Gastroesophageal sphincter (tissue), 3 donors: ENCODE data around the gene SLC10A3.

Source experiments
- POLR2A ChIP-seq, 2 donors: fragments of 450-650 bp; IDR thresholded peaks; one replicate each; pipeline ENCODE4 v1.6.1; 2017; ENCODE audit warnings: antibody characterized with exemption in 2 of 2, mild to moderate bottlenecking in 2 of 2, moderate library complexity in 1 of 2
- POLR2AphosphoS5 ChIP-seq: sonication (generic); formaldehyde crosslinking; IDR thresholded peaks from one replicate; pipeline ENCODE4 v1.6.1; 2017; ENCODE audit warnings: antibody characterized with exemption
- TF ChIP-seq, protein P1 (sequence below), 4 experiments: fragments of 200-600 bp in 2 of 4; fragments of 450-650 bp in 2 of 4; sonication (generic) in 1 of 4; IDR thresholded peaks; one replicate each; pipeline ENCODE4 v1.5.1; 2017 to 2019; ENCODE audit warnings: antibody characterized with exemption in 4 of 4, mild to moderate bottlenecking in 2 of 4, moderate library complexity in 2 of 4

DNA sequence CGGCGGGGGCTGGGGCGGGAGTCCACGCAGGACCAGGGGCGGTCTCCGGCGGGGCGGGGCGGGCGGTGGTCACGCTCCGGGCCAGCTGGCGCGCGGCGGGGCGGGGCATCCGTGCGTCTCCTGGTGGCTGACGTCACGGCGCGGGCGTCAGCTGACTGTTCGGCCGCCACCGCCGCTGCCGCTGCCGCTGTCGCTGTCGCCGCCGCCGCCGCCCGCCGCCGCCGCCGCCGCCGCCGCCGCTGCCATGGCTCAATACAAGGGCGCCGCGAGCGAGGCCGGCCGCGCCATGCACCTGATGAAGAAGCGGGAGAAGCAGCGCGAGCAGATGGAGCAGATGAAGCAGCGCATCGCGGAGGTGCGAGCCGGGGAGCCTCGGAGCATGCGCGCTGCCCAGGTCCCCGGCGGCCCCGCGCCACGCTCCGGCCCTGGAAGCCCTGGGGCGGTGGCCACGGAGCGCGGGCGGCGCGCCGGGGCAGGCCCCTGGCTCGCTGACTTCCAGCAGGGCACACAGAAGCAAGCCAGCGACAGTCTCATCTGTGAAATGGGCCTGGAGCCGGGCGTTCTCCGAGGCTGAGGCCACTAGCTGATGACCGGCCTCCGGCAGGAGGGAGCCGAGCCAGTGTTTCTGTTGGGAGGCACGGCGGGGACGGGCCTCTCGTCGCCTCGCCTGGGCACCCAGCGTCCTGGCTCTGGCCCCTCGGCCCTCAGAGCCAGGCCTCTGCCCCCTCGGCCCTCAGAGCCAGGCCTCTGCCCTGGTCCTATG lies 46.3 kb downstream of the SLC10A3 start, which contains the start of gene FAM50A:
- TF ChIP-seq POLR2A (IDR thresholded peaks at IDR 0.05) (peak; percentile 32 to 81), POLR2AphosphoS5 (no peak)
- TF ChIP-seq, protein P1, sequence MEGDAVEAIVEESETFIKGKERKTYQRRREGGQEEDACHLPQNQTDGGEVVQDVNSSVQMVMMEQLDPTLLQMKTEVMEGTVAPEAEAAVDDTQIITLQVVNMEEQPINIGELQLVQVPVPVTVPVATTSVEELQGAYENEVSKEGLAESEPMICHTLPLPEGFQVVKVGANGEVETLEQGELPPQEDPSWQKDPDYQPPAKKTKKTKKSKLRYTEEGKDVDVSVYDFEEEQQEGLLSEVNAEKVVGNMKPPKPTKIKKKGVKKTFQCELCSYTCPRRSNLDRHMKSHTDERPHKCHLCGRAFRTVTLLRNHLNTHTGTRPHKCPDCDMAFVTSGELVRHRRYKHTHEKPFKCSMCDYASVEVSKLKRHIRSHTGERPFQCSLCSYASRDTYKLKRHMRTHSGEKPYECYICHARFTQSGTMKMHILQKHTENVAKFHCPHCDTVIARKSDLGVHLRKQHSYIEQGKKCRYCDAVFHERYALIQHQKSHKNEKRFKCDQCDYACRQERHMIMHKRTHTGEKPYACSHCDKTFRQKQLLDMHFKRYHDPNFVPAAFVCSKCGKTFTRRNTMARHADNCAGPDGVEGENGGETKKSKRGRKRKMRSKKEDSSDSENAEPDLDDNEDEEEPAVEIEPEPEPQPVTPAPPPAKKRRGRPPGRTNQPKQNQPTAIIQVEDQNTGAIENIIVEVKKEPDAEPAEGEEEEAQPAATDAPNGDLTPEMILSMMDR (IDR thresholded peaks at IDR 0.05): peak in 3 of 4 experiments; percentile 16 to 46 (median 19)
